ENCODE measurements around the gene KCNA10.
"Not testable (repeated sequence)": the region's sequence is repeated elsewhere in the genome, so short reads cannot be mapped to it uniquely, and the experiment has no call there.

KCNA10 gene

DNA sequence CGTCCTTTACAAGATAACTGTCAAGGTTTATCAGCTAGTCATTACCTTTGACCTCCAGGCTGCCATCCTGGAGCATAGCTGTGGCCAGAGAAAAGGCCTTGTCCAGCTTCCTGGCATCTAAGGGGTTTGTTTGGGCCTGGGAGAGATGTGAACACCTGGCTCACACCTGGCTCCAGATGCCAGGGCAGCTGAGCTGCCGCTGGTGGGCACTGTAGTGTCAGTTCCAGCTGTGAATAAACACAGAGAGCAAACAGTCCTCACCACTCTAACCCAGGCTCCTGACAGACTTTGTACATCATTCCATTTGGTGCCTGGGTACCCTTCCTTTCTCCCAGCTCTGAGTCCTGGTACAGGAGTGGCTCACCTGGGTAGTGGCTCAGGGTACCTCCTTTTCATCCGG is 14.3 kb upstream of the KCNA10 start:
- DNase-seq = peak; percentile 57

DNA sequence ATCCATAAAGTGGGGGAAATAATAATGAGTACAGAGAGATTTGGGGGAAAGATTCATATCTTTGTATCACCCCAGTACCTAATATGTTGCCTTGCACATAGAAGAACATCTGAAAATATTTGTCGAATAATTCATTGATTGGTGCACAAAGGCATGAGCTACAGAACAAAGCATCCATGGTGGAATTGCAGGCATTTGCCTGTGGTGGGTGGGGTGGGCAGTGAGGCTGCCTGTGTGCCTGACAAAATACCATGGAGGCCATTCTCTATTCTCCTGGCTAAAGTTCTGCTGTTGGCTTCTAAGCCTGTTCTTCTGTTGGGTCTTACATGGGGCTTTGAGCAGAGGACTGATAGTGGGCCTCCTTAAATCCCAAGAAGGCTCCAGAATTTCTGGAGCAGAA is 10.0 kb upstream of the KCNA10 start:
- DNase-seq = no peak

DNA sequence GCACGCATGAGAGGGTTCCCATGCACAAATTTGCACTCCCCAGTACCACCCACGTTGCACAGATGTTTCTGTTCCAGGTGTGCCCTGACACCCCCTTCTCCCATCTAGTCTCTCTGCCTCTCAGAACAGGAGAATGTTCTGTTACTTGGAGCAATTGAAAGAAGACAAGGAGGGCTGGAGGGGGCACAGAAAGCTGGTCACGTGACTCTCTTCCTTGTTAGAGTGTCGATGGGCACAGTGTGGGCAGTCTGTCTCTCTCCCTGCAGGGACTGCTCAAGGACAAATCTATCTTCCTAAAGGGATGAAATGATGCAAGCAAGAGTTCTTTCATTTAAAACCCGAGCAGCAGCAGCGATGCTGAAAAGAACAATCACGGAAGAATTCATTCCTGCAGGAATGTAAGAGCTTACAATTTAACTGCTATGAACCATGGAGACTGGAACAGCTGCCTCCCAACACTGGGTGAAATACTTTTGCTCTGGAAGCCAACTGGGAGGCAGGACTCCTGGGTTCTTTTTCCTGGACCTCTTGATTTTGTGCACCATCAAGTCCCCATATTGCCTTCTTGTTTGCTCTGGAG is 7.3 kb upstream of the KCNA10 start:
- DNase-seq = no peak

DNA sequence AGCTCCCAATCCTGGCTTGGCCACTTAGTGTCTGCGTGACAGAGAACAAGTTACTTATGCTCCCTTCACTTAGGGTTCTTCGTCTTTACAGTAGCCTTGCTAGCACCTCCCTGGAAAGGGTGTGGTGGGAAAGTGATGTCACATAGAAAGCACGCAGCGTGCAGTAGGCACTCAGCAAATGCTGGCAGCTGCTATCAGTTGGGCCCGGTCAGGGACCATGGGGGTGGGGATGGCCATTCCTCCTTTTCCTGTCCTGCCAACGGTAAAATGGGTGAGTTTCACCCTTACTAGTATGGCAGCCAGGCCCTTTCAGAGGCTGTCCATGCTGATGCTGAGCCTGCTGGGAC is 6.2 kb upstream of the KCNA10 start:
- DNase-seq = no peak

DNA sequence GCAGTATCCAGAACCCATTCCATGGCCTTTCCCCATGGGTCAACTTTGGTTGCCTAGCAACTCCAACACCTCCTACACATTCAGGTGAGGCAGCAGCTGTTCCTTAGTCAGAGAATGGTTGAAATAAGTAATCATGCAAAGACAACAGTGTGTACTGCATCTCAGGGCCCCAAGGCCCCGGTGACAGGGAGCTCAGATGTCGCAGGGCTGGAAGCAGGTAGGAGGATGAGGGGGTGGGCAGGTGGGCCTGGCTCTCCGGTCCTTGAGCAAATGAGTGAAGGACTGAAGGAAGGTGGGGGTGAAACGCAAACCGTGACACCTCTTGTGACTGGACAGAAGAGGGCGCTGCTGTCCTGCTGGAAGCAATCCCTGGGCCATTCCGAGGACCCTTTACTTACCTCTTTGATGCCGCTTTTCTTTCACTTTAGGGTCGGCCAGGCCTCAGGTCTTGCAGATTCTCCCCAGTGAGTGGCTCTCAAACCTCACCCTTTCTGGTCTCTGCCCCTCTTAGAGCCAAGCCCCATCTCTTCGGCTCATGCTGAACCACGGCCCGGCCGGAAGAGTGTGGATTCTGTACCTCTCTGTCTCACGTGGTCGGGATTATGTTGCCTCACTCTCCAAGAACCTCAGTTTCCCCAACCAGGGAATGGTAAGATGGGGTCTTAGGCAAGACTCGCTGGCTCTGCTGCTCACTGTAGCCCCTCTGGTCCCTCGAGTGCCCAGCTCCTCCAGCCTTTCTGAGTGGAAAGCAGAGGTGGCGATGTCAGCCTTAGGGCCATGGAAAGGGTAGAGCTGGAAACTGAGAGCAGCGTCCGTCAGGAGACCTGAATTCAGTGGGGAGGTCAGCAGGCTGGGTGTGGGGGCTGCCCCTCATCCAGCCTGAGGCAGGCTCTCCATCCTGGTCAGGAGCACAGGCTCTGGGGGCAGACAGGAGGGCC is 5.6 kb upstream of the KCNA10 start:
- DNase-seq = peak; percentile 32

DNA sequence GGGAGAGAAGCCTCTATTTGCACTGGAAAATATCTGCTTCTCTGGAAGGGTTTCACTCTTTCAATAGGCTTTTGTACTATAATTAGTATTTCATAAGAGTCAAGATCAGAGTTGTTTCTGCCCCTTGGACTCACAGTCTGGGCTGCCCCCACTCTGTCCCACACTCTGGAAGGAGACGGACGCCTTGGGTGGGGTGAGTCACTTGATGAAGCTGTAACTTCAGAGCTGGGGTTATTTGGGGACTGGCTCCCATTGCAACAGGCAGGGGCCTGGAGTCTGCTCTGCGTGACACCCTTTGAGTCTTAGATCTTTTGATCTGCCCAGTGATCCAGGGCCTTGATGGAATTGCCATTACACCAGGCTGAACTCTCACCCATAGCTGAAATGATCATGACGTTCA is 4.0 kb upstream of the KCNA10 start:
- DNase-seq = no peak

DNA sequence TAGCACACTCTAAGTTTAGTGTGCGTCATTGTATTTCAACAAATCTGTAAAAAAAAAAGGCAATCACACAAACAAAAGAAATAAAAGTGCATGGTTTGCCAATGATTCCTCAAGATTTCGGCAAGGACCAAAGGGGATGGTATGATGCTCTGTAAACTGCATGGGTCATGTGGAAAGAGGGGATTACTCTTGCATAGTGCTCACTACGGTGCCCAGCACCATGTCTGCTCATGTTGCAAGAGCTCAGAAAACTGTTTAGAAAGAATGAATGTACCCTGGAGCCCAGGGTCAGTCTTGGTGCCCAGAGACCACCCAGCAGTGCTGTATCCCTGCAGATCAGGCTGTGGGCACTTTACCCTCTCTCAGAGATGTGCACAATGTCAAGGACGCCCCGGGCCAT is 3.6 kb upstream of the KCNA10 start:
- DNase-seq = no peak

DNA sequence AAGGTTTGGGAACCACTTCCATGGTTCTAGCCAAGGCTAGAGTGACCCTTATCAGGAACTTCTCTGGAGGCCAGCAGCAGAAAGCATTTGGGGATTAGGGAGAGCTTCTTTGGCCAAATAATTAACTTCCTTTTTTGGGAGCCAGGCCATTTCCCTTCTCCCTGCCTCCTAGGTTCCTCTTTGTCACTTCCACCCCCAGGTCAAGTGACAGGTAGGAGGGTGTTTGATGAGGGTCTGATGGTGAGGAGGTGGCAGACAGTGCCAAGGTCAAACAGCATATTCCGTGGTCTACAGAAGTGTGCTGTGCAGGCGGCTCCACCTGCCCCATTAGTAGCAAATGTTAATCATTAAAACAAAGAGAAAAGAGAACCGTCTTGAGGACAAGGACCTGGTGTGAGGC is 1.9 kb upstream of the KCNA10 start:
- DNase-seq = no peak

DNA sequence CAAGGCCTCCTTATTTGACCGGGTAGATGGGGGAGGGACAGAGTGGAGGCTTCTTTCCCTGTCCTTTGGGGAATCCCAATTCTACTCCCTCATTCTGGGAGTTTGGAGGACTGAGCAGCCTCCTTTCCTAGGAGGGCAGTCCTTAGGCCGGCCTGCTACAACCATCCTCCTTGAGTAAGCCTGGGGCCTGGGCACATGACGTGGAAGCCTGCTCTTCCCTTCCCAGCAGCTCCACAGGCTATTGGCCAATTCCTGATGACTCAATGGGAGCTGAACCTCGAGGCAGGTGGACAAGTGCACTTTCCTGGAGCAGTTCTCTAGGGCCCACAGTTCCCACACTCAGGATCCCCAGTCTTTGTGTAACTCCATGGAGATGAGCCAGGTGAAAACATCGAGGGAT is 3.1 kb downstream of the KCNA10 start:
- no peak for DNase-seq

DNA sequence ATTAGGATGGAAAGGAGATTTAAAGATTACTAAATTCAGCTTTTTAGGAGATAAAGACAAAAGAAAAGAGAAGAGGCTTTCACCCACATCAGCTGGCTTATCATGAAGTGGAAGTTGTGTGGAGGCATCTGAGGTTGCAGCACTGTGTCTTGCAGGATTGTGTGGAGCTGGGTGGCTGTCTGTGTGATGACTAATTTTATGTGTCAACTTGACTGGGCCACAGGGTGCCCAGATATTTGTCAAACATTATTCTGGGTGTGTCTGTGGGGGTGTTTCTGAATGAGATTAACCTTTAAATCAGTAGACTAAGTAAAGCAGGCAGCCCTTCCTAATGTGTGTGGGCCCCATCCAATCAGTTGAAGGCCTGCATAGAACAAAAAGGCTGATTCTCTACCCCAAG is 3.9 kb downstream of the KCNA10 start:
- no peak for DNase-seq

DNA sequence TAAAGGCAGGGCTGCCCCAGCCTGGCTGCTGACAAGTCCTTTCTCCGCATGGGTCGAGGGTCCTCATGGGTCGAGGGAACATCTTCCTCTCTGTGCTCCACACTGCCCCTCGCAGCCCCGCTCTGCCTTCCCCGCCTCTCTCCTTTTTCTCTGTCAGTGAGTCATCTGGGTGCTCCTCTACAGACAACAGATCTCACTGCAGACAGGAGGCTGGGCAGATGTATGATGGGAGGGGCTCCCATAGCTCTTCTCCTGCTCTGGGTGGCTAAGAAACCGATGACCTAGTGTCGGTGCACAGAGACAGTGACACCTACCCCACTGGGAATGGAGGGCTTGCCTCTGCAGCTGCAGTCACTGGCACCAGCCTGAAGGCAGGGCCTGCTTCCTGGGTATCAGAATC is 5.5 kb downstream of the KCNA10 start:
- DNase-seq = no peak

DNA sequence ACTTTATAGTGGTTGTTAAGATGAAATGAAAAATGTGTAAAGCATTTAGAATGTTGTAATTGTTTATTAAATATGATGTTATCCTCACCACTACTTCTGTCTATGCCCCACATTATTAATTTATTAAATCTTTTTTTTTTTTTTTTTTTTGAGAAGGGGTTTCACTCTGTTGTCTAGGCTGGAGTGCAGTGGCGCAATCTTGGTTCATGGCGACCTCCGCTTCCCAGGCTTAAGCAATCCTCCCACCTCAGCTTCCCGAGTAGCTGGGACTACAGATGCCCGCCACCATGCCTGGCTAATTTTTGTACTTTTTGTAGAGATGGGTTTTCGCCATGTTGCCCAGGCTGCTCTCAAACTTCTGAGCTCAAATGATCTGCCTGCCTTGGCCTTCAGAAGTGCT is 7.5 kb downstream of the KCNA10 start:
- DNase-seq = no peak

DNA sequence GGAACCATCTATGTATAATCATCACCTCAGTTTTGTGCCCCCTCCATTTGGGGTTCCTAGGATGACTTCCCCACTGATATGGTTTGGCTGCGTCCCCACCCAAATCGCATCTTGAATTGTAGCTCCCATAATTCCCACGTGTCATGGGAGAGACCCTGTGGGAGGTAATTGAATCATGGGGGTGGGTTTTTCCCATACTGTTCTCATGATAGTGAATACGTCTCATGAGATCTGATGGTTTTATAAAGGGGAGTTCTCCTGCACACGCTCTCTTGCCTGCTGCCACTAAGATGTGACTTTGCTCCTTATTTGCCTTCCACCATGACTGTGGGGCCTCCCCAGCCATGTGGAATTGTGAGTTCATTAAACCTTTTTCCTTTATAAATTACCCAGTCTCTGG is 8.1 kb downstream of the KCNA10 start:
- not testable (repeated sequence) for DNase-seq

DNA sequence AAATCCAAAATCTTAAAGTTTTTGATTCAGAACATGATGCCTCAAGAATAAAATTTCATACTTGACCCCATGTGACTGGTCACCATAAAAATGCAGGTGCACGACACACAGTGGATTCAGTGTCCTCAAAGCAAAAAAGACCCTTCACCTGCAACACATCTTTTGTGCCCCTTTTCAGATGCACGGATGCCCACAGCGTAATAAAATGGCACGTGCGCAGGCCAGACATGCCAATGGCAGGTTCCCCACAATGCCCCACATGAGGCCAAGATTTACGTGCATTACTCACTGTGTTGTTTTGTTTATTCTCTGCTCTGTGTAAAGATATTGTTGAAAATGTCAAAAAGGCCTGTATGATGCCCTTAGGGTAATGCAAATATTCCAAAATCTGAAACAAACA is 9.3 kb downstream of the KCNA10 start:
- DNase-seq = no peak

DNA sequence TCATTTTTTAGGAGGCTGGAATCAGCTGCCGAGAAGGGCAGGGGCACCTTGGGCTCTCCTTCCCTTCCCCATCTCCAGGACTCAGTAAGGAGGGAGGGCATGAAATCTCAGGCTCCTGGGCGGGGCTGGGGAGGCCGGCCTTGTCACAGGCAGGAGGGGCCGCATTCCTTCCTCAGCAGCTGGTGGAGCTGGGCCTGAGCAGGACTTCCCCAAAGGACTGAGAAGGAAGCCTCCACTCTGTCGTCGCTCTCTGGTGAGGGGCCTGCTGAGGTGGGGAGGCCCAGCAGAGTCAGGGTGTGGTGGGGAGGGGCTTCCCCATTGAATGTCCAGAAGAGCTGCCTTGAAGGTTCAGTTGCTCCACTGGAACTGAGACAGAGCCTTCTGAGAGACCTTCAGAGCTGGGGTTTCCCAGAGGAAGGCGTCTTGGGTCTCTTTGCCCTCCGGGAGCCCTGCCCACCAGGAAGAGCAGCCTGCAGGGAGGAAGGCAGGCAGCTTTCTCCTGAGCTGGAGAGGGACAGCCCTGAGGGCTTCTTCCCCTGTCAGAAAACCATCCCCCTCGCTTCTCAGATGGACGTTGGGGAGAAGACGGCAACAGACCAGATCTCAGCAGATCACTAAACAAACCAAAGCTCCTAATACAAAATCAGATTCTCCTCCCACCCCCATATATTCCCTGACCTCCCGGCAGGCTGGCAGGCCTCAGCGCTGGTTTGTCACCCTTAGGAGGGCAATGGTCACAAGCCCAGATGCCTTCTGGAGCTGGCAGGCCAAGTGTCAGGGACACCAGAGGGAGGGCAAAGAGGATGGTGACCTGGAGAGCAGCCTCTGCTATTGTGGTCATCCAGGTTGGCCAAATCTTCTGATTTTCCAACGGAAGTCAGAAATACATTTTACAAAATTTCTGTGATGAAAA is 10.7 kb downstream of the KCNA10 start:
- no peak for DNase-seq

DNA sequence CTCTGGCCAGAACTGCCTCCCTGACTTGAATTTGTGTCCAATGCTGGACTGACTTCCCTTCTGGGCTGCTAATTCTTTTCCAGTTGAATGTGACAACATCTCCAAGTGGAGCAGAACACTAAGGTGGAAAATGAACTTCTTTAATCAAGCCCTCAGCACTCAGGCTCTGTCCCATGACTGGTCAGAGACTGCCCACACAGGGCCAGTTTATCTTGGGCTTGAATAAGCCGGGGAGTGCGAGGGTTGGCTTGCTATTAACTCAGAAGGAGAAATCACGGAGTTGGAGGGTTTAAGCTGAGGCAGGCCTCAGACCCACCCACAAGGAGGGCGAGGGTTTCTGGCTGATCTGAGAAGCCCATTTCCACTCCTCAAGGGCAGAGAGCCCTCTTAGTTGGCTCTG is 12.4 kb downstream of the KCNA10 start:
- no peak for DNase-seq

DNA sequence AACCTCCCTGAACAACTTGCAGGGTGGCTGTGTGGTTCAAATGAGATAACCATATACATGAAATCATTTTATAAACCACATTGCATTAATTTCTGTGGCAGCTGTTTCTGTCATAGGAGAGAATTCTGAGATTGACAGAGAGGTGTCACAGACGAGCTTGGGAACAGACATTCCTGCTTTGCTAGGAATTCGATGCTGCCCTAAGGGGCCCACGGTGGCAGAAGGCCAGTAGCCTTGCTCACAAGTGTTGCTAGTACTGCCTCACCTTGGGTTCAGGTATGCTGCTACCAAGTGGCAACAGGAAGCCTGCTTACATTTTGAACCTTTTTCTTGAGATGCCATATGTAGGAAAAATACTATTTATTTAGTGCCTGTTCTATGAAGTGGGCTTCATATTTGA is 13.4 kb downstream of the KCNA10 start:
- DNase-seq = no peak

DNA sequence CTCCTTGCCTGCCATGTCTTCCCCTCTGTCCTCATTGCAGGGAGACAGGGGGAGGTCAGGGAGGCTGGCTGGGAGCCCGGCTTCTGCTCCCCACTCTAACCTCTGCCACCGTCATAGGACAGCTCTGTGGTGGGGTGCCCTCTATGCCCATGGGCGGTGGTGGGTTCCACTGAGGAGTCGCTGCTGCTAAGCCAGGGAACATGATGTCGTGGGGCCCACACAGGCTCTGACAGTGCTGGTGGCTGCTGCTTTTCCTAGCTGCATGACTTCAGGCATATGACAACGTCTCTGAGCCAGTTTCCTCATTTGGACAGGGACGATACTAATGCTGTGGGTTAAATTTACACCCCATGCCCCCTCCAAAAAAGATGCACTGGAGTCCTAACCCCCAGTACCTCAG is 14.7 kb downstream of the KCNA10 start:
- no peak for DNase-seq

DNA sequence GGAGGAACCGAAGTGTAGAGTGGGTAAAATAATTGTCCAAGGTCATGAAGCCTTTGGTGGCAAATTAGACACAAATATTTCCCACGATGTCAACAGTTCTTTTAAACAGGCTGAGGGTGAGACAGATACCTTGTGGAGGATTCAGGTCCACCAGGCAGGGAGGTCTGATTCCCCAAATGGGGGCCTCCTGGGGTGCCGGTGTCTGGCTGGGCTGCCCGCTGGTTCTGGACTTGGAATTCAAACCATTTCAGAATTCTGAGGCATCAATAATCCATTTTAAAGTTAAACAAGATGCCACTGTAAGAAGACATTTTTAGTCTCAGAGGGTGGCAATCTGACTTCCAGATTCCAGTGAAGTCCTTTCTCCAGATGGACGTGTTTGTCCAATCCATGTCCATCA is 15.5 kb downstream of the KCNA10 start:
- no peak for DNase-seq

DNA sequence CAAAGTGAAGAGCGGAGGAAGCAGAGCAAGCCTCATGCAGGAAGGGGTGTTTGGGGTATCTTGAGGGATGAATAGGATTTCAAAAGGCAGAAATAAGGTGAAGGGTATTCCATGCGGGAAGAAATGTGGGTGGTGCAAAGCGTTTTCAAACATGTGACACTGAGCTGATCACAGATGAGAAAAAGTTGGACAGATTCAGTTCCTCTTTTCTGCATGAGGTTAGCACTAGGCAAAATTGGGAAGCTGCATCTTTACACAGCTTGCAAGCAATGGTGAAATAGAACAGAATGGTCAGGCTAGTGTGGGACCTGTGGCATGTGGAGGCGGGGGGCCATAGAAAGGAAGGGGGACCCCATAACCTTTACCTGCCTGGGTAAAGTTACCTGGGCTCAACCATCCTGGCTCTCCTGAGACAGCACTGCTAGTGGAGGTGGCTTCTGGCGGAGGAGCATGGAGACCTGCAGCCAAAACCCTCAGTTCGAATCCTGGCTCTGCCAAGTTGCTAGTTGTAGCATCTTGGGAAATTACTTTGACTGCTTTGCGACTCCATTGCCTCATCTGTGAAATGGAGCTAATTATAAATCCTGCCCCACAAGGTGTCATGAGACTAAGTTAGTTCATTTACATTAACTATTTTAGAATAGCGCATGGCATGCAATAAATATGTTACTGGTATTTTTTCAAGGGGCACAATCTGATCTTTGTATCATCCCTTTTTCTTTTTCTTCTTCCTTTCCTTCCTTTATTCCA is 16.4 kb downstream of the KCNA10 start:
- DNase-seq = no peak

DNA sequence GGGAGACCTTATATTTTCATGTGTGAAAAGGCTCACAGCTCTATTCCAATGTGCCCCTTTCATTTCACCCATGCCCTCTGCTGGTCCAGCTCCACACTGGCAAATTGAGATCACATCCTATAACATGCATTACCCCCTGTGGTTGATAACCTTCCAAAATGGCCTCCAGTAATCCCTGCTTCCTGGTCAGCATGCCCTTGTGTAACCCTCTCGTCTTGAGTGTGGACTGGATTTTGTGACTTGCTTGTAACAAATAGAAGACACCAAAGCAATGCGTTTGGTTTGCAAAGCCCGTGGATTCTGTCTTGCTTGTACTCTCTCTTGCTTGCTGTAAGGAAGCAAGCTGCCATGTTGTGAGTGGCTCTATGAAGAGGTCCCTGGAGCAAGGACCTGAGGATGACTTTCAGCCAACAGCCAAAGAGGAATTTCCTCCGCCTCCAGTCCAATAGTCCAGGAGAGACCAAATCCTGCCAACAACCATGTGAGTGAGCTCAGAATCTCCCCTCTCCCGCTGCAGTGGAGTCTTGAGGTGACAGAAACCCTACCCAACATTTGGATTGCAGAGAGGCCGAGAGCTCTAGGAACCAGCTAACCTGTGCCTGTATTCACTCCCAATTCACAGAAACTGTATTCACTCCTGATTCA is 17.4 kb downstream of the KCNA10 start:
- DNase-seq = no peak

DNA sequence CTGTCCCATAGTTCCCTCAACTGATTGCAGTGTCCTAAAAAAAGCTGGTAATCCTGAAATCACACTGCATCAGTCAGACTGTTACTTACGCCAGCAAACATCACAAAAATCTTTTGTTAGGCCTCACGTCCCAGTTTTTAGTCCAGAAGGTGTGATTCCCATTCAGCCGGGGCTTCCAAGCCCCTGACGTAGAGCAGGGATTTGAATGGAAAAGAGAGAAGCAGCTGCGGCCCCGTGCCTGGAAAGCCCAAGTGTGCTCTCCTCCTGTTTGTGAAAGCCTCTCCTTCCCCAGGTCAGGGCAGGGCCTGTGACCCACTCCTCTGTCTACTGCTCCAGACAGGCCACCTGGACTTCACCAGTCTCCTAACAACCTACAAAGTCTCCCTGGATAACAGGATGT is 20.7 kb downstream of the KCNA10 start:
- DNase-seq = no peak

Data from NCI-H510A (cell line).